ENCODE results near the gene PLBD2. TPM values are rescaled to one million over a fixed set of nuclear protein-coding genes. Genes with fewer than 3 reads are reported as not detected.

The PLBD2 gene
- total and polyA plus RNA-seq, 10 of the 15 experiments (the other 5 are each of a cell fraction or from before 2014, with no cell fraction given) = 1.4 to 16.6 (median 5.9) TPM

DNA sequence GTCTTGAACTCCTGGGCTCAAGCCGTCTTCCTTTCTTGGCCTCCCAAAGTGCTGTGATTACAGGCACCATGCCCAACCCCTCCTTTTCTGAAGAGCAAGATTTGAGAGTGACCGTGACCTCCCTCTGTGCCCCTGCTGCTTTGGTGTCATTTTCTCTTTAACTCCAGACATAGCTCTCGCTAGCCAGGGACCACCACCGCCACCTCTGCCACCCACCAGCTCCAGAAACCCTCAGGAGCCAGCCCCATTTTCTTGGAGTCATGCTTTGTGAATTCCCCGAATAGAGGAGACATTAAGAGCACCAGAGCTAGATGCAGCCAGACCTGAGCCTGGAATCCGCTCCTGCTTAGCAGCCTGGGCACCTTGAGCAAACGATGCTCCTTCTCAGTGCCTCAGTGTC lies 81.9 kb downstream of the PLBD2 start (continued):
- TF ChIP-seq, protein P1, sequence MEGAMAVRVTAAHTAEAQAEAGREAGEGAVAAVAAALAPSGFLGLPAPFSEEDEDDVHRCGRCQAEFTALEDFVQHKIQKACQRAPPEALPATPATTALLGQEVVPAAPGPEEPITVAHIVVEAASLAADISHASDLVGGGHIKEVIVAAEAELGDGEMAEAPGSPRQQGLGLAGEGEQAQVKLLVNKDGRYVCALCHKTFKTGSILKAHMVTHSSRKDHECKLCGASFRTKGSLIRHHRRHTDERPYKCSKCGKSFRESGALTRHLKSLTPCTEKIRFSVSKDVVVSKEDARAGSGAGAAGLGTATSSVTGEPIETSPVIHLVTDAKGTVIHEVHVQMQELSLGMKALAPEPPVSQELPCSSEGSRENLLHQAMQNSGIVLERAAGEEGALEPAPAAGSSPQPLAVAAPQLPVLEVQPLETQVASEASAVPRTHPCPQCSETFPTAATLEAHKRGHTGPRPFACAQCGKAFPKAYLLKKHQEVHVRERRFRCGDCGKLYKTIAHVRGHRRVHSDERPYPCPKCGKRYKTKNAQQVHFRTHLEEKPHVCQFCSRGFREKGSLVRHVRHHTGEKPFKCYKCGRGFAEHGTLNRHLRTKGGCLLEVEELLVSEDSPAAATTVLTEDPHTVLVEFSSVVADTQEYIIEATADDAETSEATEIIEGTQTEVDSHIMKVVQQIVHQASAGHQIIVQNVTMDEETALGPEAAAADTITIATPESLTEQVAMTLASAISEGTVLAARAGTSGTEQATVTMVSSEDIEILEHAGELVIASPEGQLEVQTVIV (IDR thresholded peaks at IDR 0.05; ENCODE audit: borderline replicate concordance, partially characterized antibody) = no peak
- TF ChIP-seq SRF (IDR thresholded peaks at IDR 0.05; ENCODE audit: low read depth in 2 of 2, low read length in 2 of 2) (no peak), SPI1 (IDR thresholded peaks at IDR 0.05; ENCODE audit: borderline replicate concordance, insufficient read depth, low read depth, low read length) (no peak)

Other genes with a start within 250 kb of the PLBD2 start
Only the 7 nearest of the 9 such genes appear.
- 44.3 and 58.9 TPM in 2 replicates for gene DDX54, start 173.1 kb upstream of the PLBD2 start, total RNA-seq (2014; rRNA removed)
- gene DDX54, start 173.1 kb upstream of the PLBD2 start, total RNA-seq (2014; rRNA removed; fragmentation: Illumina TruSeq; extraction: Trizol) = 24.7 and 28.8 TPM in 2 replicates
- gene DDX54, start 173.1 kb upstream of the PLBD2 start, total RNA-seq (2021) = 94.6 and 115 TPM in 2 replicates
- gene DDX54, start 173.1 kb upstream of the PLBD2 start, polyA plus RNA-seq (2011; rRNA removed) = 37.5 and 73.2 TPM in 2 replicates
- gene DDX54, start 173.1 kb upstream of the PLBD2 start, polyA plus RNA-seq (2014; fragmentation: Illumina TruSeq; extraction: Trizol) = 6.2 and 27.9 TPM in 2 replicates
- 1 to 10 TPM; 1.9 to 8.6 TPM for gene DDX54, start 173.1 kb upstream of the PLBD2 start, polyA plus RNA-seq (2014; fragmentation: Nextera tagmentation; extraction: Ambion mirVana)
- gene DDX54, start 173.1 kb upstream of the PLBD2 start, polyA plus RNA-seq (2014; rRNA removed) = 53.7 and 67.0 TPM in 2 replicates
- gene DDX54, start 173.1 kb upstream of the PLBD2 start, polyA plus RNA-seq (2016; fragmentation: Nextera tagmentation; extraction: Ambion mirVana) = 10 to 100 TPM; 69.7 to 71.9 TPM
- gene RITA1, start 172.9 kb upstream of the PLBD2 start, total RNA-seq (2014; rRNA removed) = 32.8 and 39.6 TPM in 2 replicates
- 16.3 and 18.9 TPM in 2 replicates for gene RITA1, start 172.9 kb upstream of the PLBD2 start, total RNA-seq (2014; rRNA removed; fragmentation: Illumina TruSeq; extraction: Trizol)
- 29.2 and 31.4 TPM in 2 replicates for gene RITA1, start 172.9 kb upstream of the PLBD2 start, total RNA-seq (2021)
- gene RITA1, start 172.9 kb upstream of the PLBD2 start, polyA plus RNA-seq (2011; rRNA removed) = 15.2 and 19.9 TPM in 2 replicates
- 5.3 and 13.7 TPM in 2 replicates for gene RITA1, start 172.9 kb upstream of the PLBD2 start, polyA plus RNA-seq (2014; fragmentation: Illumina TruSeq; extraction: Trizol)
- 1 to 10 TPM; 2.3 to 6.4 TPM for gene RITA1, start 172.9 kb upstream of the PLBD2 start, polyA plus RNA-seq (2014; fragmentation: Nextera tagmentation; extraction: Ambion mirVana)
- gene RITA1, start 172.9 kb upstream of the PLBD2 start, polyA plus RNA-seq (2014; rRNA removed) = 27.3 and 29.8 TPM in 2 replicates
- 10 to 100 TPM; 37.4 to 39.9 TPM for gene RITA1, start 172.9 kb upstream of the PLBD2 start, polyA plus RNA-seq (2016; fragmentation: Nextera tagmentation; extraction: Ambion mirVana)
- gene TPCN1, start 137.1 kb upstream of the PLBD2 start, total RNA-seq (2014; rRNA removed) = 10.3 and 10.4 TPM in 2 replicates
- 7.0 and 8.0 TPM in 2 replicates for gene TPCN1, start 137.1 kb upstream of the PLBD2 start, total RNA-seq (2014; rRNA removed; fragmentation: Illumina TruSeq; extraction: Trizol)
- gene TPCN1, start 137.1 kb upstream of the PLBD2 start, total RNA-seq (2021) = 26.6 and 30.9 TPM in 2 replicates
- 12.8 and 21.7 TPM in 2 replicates for gene TPCN1, start 137.1 kb upstream of the PLBD2 start, polyA plus RNA-seq (2011; rRNA removed)
- 8.3 and 17.1 TPM in 2 replicates for gene TPCN1, start 137.1 kb upstream of the PLBD2 start, polyA plus RNA-seq (2014; fragmentation: Illumina TruSeq; extraction: Trizol)
- 1 to 10 TPM in 1 of 2 experiments, under 1 TPM in 1; 0.79 to 1.0 TPM for gene TPCN1, start 137.1 kb upstream of the PLBD2 start, polyA plus RNA-seq (2014; fragmentation: Nextera tagmentation; extraction: Ambion mirVana)
- 24.4 and 26.4 TPM in 2 replicates for gene TPCN1, start 137.1 kb upstream of the PLBD2 start, polyA plus RNA-seq (2014; rRNA removed)
- gene TPCN1, start 137.1 kb upstream of the PLBD2 start, polyA plus RNA-seq (2016; fragmentation: Nextera tagmentation; extraction: Ambion mirVana) = 10 to 100 TPM; 22.6 to 24.8 TPM
- gene SLC8B1, start 23.5 kb upstream of the PLBD2 start, total RNA-seq (2014; rRNA removed) = 4.7 and 7.0 TPM in 2 replicates
- 4.0 and 4.3 TPM in 2 replicates for gene SLC8B1, start 23.5 kb upstream of the PLBD2 start, total RNA-seq (2014; rRNA removed; fragmentation: Illumina TruSeq; extraction: Trizol)
- 6.9 and 9.5 TPM in 2 replicates for gene SLC8B1, start 23.5 kb upstream of the PLBD2 start, total RNA-seq (2021)
- 6.5 and 12.3 TPM in 2 replicates for gene SLC8B1, start 23.5 kb upstream of the PLBD2 start, polyA plus RNA-seq (2011; rRNA removed)
- 4.3 and 4.9 TPM in 2 replicates for gene SLC8B1, start 23.5 kb upstream of the PLBD2 start, polyA plus RNA-seq (2014; fragmentation: Illumina TruSeq; extraction: Trizol)
- gene SLC8B1, start 23.5 kb upstream of the PLBD2 start, polyA plus RNA-seq (2014; fragmentation: Nextera tagmentation; extraction: Ambion mirVana) = under 1 TPM; 0.18 to 0.20 TPM
- gene SLC8B1, start 23.5 kb upstream of the PLBD2 start, polyA plus RNA-seq (2014; rRNA removed) = 7.8 and 8.4 TPM in 2 replicates
- gene SLC8B1, start 23.5 kb upstream of the PLBD2 start, polyA plus RNA-seq (2016; fragmentation: Nextera tagmentation; extraction: Ambion mirVana) = 1 to 10 TPM; 6.5 to 8.7 TPM
- gene SDS, start 45.3 kb downstream of the PLBD2 start, total RNA-seq (2014; rRNA removed) = not detected in 2 replicates
- gene SDS, start 45.3 kb downstream of the PLBD2 start, total RNA-seq (2014; rRNA removed; fragmentation: Illumina TruSeq; extraction: Trizol) = not detected in 2 replicates
- 0.18 TPM in 1 of 2 replicates, not detected in the other for gene SDS, start 45.3 kb downstream of the PLBD2 start, total RNA-seq (2021)
- gene SDS, start 45.3 kb downstream of the PLBD2 start, polyA plus RNA-seq (2011; rRNA removed) = not detected in 2 replicates
- gene SDS, start 45.3 kb downstream of the PLBD2 start, polyA plus RNA-seq (2014; fragmentation: Illumina TruSeq; extraction: Trizol) = not detected in 2 replicates
- gene SDS, start 45.3 kb downstream of the PLBD2 start, polyA plus RNA-seq (2014; fragmentation: Nextera tagmentation; extraction: Ambion mirVana) = not detected
- gene SDS, start 45.3 kb downstream of the PLBD2 start, polyA plus RNA-seq (2014; rRNA removed) = not detected in 2 replicates
- gene SDS, start 45.3 kb downstream of the PLBD2 start, polyA plus RNA-seq (2016; fragmentation: Nextera tagmentation; extraction: Ambion mirVana) = not detected
- gene SDSL, start 63.8 kb downstream of the PLBD2 start, total RNA-seq (2014; rRNA removed) = 1.2 and 1.6 TPM in 2 replicates
- gene SDSL, start 63.8 kb downstream of the PLBD2 start, total RNA-seq (2014; rRNA removed; fragmentation: Illumina TruSeq; extraction: Trizol) = 0.27 and 1.2 TPM in 2 replicates
- 1.3 and 1.5 TPM in 2 replicates for gene SDSL, start 63.8 kb downstream of the PLBD2 start, total RNA-seq (2021)
- 0.65 and 1.7 TPM in 2 replicates for gene SDSL, start 63.8 kb downstream of the PLBD2 start, polyA plus RNA-seq (2011; rRNA removed)
- 0.25 TPM in 1 of 2 replicates, not detected in the other for gene SDSL, start 63.8 kb downstream of the PLBD2 start, polyA plus RNA-seq (2014; fragmentation: Illumina TruSeq; extraction: Trizol)
- gene SDSL, start 63.8 kb downstream of the PLBD2 start, polyA plus RNA-seq (2014; fragmentation: Nextera tagmentation; extraction: Ambion mirVana) = under 1 TPM; 0.18 to 0.49 TPM
- gene SDSL, start 63.8 kb downstream of the PLBD2 start, polyA plus RNA-seq (2014; rRNA removed) = 0.72 and 1.2 TPM in 2 replicates
- gene SDSL, start 63.8 kb downstream of the PLBD2 start, polyA plus RNA-seq (2016; fragmentation: Nextera tagmentation; extraction: Ambion mirVana) = 1 to 10 TPM; 4.1 to 4.4 TPM
- not detected in 2 replicates for gene LHX5, start 113.3 kb downstream of the PLBD2 start, total RNA-seq (2014; rRNA removed)
- not detected in 2 replicates for gene LHX5, start 113.3 kb downstream of the PLBD2 start, total RNA-seq (2014; rRNA removed; fragmentation: Illumina TruSeq; extraction: Trizol)
- gene LHX5, start 113.3 kb downstream of the PLBD2 start, total RNA-seq (2021) = not detected in 2 replicates
- 0.03 TPM in 1 of 2 replicates, not detected in the other for gene LHX5, start 113.3 kb downstream of the PLBD2 start, polyA plus RNA-seq (2011; rRNA removed)
- gene LHX5, start 113.3 kb downstream of the PLBD2 start, polyA plus RNA-seq (2014; fragmentation: Illumina TruSeq; extraction: Trizol) = not detected in 2 replicates
- gene LHX5, start 113.3 kb downstream of the PLBD2 start, polyA plus RNA-seq (2014; fragmentation: Nextera tagmentation; extraction: Ambion mirVana) = not detected
- gene LHX5, start 113.3 kb downstream of the PLBD2 start, polyA plus RNA-seq (2014; rRNA removed) = not detected in 2 replicates
- not detected for gene LHX5, start 113.3 kb downstream of the PLBD2 start, polyA plus RNA-seq (2016; fragmentation: Nextera tagmentation; extraction: Ambion mirVana)

Data from GM12878 (cell line).